Stimulated activated CD4-positive, alpha-beta T cell treated with anti-CD3 and anti-CD28 coated beads, Interleukin-12 subunit alpha, Interleukin-12 subunit beta, amount 100 ng/mL, for 48 hours (primary cell): ENCODE measurements around the gene TDP2.

ENCODE experiments used
- DNase-seq, 3 donors: peaks; one replicate each; pipeline ENCODE4 v3.0.0-alpha.2; 2020; ENCODE audit warnings: low read depth in 2 of 3, low spot score in 1 of 3

TDP2 gene

GRCh38 chr6:24606200-24606930, 60.3 kb downstream of the TDP2 start:
- DNase-seq = no peak

- no peak for DNase-seq
These were observed 63.5 kb downstream of the TDP2 start for GRCh38 chr6:24603241-24603640.

GRCh38 chr6:24600903-24601302, 65.8 kb downstream of the TDP2 start:
- no peak for DNase-seq
